GM19351 (cell line): ENCODE results near the gene LIFR.
"Not testable (repeated sequence)": the region's sequence is repeated elsewhere in the genome, so short reads cannot be mapped to it uniquely, and the experiment has no call there.

ENCODE experiments used
- ATAC-seq: cut with Tn5 transposase; IDR thresholded peaks from one replicate; pipeline ENCODE4 v1.9.1; 2021; ENCODE audit warnings: mild to moderate bottlenecking, moderate library complexity; ENCODE audit not compliant: unreplicated experiment

LIFR gene

DNA sequence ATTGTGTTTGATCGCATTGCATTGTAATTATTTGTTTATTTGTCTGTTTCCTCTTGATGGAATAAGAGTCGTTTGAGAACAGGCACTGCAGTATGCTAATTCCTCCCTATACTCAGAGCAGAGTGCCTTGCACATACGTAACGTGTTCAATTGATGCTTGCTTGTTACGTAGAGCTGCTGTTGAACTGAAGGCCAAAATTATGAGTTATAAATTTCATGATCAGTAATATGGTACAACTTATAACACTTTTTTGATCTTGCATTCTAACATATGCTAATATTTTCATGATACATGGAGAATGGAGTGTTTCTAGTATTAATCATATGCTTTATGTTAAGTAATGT, 26.5 kb upstream of the LIFR start:
- ATAC-seq = no peak

DNA sequence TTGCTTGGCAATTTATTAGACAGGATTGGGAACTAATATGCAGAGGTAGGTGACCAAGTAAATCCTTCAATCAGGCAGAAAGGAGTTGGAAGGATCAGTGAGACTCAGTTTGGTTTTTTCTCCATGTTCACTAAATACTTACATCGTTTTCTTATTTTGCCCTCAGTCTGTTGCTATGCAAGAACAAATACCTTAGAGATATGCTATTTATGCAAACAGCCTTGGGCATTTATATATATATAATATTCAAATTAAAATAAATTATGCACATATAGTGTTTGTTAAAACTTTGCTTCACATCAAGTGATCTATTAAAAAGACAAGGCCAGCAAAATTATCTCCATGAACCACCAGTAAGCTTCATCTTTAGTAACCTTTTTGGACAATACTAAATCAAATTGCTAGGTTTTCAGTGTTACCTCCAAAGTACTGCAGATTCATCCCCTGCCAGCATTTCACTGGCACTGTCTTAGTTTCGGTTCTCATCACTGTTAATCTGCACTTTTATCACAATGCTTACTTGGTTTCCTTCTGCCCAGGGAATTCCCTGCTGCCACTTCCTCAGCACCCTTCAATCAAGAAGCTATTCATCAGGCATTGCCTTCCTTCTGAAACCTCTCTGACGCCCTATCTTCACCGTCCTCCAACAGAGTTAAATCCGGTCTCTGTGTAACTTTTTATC, 26.0 kb upstream of the LIFR start:
- ATAC-seq = no peak

- no peak for ATAC-seq
These were observed 25.2 kb upstream of the LIFR start for GRCh38 chr5:38581597-38581996.

- no peak for ATAC-seq
These were observed 22.7 kb upstream of the LIFR start for GRCh38 chr5:38579105-38579504.

GRCh38 chr5:38576961-38577684, 20.7 kb upstream of the LIFR start:
- ATAC-seq = no peak

DNA sequence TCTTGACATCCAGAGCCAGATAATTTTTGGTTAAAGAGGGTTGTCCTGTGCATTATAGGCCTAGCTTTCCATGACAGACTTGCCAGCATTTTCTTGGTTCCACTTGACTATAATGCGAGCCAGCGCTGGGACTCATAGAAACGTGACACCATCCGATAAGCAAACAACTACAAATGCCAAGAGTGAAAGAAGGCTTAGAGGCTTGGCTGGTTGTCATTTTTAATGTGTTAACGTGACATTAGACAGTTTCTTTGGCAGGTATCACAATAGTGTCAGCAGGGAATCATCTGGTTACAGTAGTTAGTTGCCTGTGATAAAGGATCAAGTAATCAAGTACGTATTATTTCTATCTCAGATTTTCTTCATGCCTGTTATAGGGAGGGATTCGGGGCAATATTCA, 20.0 kb upstream of the LIFR start:
- ATAC-seq = no peak

- ATAC-seq = no peak
These were observed 19.0 kb upstream of the LIFR start for GRCh38 chr5:38575476-38575875.

GRCh38 chr5:38574009-38574408, 17.6 kb upstream of the LIFR start:
- ATAC-seq = no peak

DNA sequence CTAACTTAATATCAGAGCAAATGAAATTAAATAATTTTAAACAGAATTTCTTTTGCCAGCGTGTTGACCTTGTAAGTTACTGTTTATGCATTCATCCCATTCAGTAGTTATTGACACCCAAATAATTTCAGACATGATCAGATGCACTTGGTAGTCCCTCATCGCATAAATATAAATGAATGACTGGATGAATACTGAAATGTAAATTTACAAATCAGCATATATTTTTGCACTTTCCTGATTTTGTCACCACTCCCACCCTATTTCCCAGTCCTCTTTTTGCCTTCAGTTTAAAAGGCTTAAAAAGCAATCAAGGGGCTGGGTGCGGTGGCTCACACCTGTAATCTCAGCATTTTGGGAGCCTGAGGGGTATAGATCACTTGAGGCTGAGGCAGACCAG, 17.1 kb upstream of the LIFR start:
- ATAC-seq = no peak

DNA sequence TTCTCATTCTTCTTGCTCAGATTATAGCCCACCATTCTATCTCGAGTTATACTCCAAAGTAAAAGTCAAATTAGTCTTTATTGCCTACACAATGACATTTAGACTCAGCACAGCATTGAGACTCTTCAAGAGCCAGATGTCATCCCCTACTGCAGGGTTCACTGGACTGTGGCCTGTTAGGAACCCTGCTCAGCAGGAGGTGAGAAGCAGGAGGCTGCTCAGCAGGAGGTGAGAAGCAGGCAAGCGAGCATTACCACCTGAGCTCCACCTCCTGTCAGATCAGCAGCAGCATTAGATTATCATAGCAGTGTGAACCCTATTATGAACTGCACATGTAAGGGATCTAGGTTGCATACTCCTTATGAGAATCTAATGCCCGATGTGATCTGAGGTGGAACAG, 12.7 kb upstream of the LIFR start:
- no peak for ATAC-seq

DNA sequence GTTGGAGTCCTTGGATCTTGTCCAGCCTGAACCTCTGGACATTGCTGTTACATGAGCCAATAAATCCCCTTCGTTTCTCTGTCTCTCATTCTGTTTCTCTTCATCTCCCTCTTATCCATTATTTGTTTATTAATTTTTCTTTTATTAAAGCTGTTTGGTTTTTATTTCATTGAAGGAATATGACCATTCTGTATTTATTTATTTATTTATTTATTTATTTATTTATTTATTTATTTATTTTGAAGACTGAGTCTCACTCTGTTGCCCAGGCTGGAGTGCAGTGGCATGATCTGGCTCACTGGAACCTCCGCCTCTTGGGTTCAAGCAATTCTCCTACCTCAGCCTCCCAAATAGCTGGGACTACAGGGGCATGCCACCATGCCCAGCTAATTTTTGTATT, 10.9 kb upstream of the LIFR start:
- not testable (repeated sequence) for ATAC-seq

- ATAC-seq = no peak
These were observed 7.2 kb upstream of the LIFR start for GRCh38 chr5:38563624-38564023.

DNA sequence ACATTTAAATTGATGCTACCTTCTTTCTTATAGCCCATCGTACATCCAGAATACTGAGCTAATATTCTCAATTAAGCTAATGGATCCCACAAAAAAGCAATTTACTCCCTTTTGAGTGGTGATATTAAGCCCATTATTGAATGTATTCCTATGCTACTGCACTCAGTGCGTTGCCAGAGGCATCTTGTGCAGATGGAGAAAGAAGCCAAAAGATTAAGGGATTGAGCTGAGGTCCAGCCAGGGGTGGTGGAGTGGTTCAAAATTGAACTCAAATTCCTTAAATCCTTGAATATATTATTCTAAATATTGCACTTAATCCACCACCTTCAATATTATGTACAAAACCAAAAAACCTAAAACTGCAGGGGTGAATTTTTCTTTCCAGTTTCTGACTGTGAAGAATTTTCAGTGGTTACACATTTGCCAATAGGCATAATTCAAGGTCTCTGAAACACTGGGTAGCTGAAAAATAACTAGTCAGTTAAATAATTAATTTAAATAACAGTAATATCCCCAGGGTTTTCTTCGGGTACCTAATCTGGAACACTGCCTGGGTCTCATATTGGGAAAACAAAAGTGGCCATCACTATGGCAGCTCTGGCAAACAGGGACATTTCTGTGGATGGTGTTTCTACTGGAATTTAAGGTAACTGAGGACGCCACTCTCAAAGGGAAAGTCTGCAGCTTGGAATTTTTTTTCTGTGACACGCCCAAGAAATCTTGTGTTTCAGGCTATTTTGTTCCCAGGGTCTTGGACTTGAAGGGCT, 6.2 kb upstream of the LIFR start:
- ATAC-seq = no peak

- no peak for ATAC-seq
These were observed 3.0 kb upstream of the LIFR start for GRCh38 chr5:38559428-38559827.

DNA sequence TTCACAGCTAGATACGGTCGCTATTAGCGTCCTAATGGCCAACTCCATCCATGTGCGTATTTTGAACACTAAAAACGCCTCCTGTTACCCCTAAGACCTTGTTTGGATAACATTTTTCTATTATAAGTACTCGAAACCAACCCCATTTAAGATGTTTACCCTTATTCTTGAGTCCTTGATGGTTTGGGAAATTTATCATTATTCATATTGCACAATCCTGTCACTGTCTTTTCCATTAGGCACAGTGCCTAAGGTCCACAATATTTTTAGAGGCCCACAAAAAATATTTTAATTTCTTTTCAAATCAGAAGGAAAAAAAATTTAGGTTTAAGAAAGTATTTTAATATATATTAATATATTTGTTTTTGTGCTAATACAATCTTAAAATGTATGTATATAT, 1.3 kb upstream of the LIFR start:
- ATAC-seq = no peak

- no peak for ATAC-seq
These were observed 863 bp upstream of the LIFR start for GRCh38 chr5:38557308-38557710.

DNA sequence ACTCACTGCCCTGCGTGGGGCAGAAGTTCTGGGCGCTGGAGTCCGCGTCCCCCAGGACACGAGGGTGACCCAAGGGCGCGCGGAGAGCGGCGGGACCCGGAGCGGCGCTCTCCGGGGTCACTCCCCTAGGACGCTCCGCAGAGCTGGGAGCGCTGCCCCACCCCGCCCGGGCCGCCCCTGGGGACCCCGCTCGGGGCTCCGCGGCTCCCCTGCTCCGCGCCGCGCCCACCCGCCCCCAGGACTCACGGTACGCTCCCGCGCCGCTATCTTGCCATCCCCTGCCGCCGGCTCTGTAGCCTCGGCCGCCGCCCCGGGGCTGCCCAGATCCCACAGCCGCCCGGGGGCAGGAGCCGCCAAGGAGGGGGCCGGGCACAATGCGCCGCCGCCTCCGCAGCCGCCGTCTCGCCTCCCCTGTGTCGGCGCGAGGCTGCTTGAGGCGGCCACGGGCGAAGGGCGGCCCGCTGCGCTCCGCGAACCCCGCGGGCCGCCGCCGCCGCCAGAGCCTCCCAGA, 303 bp downstream of the LIFR start:
- peak; percentile 4 for ATAC-seq

DNA sequence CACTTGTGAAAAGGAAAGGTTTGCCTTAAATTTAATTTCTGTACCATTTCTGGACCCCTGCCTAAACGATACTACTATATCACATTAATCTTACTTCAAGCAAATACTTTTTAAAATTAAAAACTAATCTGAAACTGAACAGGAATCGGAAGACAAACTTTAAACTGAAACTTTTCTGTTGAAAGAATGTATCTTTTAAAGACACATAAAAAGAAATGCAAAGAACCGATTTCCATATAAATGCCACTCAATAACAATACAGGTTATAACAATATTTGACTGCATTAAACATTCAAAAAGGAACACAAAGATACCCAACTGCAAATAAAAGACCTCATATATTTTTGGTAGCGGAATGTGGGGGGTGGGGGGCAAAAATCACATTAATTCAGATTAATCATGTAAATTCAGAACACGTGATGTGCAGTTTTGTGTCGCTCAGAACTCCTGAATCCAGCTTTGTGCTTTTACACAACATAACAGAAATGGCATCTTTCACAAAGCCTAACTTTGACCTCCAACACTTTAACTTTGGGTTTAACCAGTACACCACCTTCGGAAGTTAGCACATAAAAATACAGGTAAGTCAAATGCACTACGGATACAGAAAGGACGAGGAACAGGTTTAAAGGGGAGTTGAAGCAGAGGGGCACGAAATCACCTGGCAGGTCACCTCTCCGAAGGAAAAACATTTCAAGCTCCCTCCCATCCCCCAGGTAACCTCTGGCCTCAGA, 925 bp downstream of the LIFR start:
- ATAC-seq = no peak

DNA sequence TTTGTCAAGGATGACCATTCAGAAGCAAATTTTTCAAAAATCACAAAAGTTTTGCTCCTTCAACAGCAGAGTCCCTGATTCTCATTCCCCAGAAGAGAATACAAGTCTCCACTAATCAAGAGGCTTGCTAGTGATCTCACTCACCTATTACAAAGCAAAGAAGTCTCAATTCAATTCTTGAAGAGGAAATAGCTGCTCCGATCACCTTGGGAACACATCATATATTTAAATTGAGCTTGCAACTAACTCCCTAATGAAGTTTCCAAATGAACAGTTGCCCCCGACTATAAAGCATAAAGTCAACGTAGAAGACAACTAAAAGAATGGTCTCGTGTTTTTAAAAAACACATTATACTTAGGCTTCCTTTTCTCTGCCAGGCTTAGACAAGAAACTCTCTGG, 1.6 kb downstream of the LIFR start:
- ATAC-seq = no peak

- no peak for ATAC-seq
These were observed 2.0 kb downstream of the LIFR start for GRCh38 chr5:38554403-38554802.

- ATAC-seq = no peak
These were observed 3.4 kb downstream of the LIFR start for GRCh38 chr5:38553001-38553521.
